Activated CD4-positive, alpha-beta T cell treated with anti-CD3 and anti-CD28 coated beads, Interleukin-2, Interleukin-4, amounts not matched to agents 100 ng/mL and 50 ng/mL, durations not matched to agents 16 hours and 8 hours (primary cell): ENCODE data around the gene RALA.
"Not testable (repeated sequence)": the region's sequence is repeated elsewhere in the genome, so short reads cannot be mapped to it uniquely, and the experiment has no call there.

Experiments
- DNase-seq: peaks from one replicate; pipeline ENCODE4 v3.0.0-alpha.2; 2020; ENCODE audit warnings: low spot score

The RALA gene

DNA sequence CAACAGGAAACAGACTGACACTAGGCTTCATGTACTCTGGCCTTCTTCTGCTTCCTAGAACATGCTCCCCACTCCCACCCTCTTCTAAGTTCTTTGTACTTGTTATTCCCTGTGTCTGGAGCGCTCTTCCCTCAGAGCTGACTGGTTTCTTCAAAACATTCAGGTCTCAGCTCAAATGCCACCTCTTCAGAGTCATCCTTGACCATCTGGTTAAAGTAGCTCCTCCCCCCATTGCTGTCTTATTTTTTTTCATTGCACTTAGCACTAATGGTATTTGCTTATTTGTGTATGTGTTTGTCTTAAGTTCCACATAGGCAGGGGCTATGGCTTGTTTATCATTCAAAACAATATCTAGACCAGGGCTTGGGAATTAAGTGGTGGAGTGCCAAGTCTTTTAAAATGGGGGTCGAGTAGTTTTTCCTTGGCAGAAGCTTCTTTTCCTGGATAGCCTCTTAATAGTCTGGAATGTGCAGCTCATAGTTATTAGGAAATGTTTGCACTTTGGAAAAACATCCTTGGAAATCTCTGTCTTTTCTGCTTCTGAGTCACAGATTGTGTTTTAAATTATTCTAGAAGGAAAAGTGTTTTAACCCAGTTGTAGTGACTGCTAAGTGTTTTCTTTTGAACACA, 60.0 kb downstream of the RALA start:
- no peak for DNase-seq

DNA sequence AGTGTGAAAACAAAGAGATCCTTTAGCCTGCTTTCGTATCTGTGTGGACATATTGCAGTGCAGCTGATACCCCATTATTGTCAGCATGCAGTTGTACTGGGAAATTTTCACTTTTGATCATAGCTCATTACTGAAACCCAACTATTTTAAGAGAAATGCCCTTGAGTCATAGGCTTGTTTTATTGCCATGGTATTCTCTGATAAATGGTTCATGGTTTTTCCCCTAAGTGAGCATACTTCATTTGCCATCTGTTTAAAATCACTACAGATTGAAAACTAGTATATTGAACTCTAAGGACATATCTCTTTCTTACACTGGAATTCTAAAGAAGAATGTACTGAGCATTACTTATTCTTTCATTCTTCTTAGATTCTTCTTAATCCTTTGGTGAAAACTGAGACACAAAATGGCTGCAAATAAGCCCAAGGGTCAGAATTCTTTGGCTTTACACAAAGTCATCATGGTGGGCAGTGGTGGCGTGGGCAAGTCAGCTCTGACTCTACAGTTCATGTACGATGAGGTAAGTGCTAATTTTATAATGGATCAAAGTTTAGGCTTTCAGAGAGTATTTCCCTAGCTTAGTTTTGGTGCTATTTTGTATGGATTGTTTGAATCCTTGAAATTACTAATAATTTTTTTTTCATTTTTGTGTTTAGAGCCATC, 63.0 kb downstream of the RALA start:
- peak; percentile 30 for DNase-seq

DNA sequence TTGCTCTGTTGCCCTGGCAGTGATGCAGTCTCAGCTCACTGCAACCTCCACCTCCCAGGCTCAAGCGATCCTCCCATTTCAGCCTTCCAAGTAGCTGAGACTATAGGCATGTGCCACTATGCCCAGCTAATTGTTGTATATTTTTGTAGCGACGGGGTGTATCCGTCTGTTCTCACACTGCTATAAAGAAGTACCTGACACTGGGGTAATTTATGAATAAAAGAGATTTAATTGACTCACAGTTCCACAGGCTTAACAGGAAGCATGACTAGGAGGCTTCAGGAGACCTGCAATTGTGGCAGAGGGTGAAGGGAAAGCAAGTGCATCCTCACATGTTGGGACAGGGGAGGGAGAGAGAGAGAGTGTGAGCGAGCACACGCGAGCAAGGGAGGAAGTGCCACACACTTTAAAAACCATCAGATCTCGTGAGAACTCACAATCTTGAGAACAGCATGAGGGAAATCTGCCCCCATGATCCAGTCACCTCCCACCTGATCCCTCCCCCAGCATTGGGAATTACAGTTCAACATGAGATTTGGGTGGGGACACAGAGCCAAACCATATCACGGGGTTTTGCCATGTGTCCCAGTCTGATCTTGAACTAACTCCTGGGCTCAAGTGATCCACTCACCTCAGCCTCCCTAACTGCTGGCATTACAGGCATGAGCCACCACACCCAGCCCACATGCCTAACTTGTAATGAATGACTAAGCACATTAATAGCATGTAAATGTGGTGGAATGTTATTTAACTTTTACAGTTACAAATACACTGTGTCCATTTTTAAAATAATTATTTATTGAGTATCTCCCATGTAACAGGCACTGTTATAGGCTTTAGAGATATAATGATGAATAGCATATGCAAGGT, 65.5 kb downstream of the RALA start:
- DNase-seq, result no peak

DNA sequence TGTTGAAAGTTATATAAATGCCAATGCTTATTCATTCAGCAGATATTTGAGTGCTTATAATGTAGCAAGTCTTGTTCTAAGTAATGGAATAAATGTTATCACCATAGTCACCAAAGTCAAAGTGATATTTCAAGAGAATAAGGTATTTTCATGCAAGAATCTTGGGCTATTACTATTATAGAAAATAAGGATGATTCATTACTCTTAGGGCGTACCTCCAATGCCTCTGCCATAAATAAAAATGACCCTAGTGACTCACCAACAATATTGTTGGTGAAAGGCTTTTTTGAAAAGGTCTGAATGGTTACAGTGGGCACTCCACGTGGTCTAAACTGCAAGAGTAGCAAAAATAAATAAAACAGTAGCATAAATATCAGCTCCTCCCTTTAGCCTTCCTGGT, 68.4 kb downstream of the RALA start:
- no peak for DNase-seq

DNA sequence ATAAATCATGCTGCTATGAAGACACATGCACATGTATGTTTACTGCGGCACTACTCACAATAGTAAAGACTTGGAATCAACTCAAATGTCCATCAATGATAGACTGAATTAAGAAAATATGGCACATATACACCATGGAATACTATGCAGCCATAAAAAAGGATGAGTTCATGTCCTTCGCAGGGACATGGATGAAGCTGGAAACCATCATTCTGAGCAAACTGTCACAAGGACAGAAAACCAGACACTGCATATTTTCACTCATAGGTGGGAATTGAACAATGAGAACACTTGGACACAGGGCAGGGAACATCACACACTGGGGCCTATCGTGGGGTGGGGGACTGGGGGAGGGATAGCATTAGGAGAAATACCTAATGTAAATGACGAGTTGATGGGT, 69.7 kb downstream of the RALA start:
- not testable (repeated sequence) for DNase-seq

DNA sequence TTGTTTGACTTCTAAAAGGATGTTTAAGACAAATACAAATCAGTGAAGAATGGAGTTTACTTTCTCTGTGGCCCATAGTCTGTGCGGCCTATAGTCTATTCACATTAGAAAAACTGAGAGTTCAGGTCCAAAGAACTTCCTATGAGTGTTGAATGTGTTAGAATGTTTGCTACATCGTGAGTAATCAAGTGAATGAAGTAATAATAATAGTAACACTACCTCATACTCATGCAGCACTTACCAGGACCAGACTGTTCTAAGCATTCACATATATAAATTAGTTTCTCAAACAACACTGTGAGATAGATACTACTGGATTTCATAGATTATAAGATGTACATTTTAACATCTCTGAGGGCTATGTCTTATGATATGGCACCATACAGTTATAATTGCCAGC, 70.4 kb downstream of the RALA start:
- DNase-seq, result no peak

DNA sequence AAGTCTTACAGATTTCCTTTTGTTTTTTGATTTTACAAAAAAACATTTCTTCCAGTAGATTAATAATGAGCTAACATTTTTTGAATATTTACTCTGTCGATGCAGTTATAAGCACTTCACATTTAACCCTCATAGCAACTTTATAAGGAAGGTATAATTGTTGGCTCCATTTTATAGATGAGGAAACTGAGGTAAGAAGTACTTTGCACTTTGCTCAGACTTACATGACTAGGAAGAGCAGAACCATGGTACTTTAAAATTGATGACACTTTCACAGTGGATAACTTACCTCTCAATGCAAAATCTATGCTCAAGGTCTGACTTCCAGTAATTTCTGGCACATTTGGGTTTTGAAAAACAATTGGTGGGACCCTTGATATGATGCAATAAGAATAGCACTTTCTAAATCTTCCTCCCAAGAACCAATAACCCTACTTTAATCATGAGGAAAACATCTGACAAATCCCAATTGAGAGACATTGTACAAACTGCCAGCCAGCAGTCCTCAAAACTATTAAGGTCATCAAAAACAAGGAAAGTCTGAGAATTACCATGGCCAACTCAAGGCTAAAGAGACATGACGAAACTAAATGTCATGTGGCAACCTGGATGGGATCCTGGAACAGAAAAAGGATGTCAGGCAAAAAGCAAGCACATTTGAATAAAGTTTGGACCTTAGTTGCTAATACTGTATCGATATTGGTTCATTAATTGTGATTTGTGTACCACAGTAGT, 72.6 kb downstream of the RALA start:
- no peak for DNase-seq

DNA sequence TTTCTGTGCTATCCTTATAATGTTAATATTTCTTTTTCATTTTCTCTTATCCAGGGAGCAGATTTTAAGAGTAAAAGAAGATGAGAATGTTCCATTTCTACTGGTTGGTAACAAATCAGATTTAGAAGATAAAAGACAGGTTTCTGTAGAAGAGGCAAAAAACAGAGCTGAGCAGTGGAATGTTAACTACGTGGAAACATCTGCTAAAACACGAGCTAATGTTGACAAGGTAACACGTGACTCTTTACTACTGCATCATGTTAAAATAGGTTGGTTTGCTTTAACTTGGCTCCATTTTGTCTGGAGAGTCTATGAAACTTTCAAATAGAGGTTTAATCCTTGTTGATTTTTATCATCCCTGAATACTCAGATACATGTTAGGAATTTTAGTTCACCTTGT, 73.3 kb downstream of the RALA start:
- no peak for DNase-seq

DNA sequence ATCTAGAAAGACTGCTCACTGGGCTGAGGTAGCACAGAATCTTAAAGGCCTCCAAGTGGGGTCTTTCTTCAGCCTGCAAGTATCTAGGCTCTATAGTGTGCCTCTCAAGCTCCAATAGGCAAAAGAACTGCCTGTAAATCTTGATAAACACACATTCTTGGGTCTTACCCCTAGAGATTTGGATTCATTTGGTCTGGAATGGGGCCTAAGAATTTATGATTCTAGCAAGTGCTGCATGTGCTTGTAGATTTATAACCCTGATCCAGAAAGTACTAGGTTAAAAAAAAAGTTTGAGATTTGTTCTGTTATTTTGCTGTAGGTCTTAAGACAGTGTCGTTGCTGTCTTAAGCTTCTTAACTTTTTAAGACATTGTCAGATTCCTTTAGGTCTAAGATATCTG, 74.1 kb downstream of the RALA start:
- DNase-seq, result no peak

DNA sequence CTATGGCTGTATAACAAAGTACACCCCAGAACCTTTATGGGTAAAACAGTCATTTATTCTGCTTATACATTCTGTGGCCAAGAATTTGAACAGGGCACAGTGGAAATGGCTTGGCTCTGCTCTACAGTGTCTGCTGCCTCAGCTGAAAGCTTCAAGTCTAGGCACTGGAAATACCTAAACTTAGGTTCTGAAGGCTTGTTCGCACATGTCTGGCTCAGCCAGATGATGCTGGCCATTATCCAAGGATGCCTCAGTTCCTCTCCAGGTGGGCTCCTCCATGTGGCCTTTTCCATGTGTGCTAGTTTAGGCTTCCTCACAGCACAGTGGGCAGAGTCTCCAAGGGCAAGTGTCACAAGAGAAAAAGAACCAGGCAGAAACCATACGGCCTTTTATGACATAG, 76.8 kb downstream of the RALA start:
- DNase-seq, result no peak

DNA sequence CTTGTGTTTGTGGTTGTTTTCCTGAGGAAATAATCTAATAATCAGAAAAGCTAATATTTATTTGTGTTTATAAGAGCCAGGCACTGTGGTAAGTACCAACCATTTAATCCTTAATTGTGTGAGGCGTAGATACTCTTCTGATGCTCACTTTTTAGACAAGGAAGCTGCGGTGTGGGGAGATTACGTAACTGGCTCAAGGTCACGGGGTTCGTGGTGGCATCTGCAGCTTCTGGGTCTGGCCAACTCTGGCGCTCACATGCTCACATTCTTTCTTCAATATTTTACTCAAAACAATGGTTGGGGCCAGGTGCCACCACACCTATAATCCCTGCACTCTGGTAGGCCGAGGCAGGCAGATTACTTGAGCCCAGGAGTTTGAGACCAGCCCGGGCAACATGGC, 77.6 kb downstream of the RALA start:
- no peak for DNase-seq

DNA sequence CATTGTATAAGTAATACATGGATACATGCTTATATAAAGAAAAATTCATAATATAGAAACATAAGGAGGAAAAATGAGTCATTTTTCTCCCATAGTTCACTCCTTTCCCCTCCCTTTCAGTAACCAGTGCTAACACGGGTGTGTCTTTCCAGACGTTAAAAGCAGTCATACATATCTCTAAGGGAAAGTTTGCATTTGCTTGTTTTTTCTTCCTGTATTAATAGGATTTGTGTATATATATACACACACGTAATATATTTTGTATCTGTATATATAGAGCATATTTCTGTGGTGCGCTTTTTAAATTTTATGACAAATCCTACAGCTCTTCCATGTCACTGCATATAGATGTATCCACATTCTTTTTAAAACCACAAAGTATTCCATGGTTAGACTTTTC, 78.8 kb downstream of the RALA start:
- DNase-seq, result no peak

DNA sequence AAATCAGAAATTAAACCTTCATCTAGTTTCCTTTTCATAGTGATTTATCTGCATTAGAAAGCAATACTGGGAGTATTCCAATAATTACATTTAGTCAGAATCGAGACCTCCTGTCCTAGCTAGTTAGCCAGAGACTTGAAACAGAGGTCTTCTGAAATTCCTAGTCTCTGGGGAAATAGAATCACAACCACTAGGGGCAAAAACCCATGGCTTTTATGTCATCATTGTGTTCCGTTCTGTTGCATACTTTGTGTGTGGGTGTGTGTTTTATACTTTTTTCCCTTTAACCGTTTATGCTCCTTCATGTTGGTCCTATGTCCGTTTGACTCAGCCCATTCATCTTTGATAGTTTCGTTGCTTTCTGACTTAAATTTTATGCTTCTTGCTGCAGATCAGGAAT, 79.8 kb downstream of the RALA start:
- DNase-seq, result no peak

DNA sequence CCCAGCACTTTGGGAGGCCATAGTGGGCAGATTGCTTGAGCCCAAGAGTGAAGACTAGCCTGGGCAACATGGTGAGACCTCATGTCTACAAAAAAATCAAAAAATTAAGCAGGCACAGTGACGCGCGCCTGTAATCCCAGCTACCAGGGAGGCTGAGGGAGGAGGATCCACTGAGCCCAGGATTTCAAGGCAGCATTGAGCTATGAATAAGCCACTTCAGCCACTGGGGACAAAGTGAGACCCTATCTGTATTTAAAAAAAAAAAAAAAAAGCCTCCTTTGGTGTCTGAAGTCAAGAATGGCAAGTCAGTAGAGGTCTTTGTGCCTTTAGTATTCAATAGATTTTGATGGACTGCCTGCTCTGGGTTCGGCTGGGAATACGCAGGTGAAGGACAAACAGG, 85.7 kb downstream of the RALA start:
- no peak for DNase-seq

DNA sequence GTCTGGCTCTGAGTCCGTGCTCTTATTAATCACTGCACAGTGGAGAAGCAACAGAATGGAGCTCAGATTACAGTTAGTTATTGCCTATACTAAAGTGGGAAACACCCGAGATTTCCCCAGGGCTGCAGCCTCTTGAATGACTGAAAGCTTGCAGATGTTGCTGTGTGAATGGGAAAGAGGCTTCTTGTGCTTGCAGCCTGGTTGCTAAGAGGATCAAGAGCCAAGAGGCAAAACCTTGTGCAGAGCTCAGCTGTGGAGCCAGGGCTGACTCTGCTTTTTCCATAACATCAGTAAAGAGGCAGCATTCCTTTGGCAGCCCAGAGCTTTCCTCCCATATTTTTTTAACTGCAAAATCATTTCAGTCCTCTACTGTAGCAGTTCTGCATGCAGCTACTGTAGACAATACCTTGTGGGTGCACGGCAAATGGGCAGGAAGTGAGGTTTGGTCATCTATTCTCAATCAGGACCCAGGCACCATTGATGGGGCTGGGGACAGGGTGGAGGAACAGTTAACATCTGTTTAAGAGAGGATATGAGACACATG, 86.5 kb downstream of the RALA start:
- no peak for DNase-seq

DNA sequence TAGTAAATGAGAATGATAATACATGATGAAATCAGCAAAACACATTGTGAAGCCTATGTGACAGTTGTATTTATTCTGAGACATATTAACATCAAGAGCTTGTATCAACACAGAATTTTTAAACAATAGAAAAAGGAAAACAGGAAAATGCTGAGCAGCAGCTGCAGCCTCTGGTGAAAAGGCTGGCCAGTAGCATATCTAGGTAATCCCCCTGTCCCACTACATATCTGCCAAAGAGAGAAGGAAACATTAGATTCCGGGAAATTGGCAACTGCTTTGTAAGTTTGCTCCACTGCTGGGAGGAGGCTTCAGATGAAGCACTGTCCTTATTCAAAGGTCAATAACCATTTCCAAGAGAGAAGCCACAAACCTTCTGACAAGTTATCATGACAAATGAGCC, 89.4 kb downstream of the RALA start:
- DNase-seq, result no peak

DNA sequence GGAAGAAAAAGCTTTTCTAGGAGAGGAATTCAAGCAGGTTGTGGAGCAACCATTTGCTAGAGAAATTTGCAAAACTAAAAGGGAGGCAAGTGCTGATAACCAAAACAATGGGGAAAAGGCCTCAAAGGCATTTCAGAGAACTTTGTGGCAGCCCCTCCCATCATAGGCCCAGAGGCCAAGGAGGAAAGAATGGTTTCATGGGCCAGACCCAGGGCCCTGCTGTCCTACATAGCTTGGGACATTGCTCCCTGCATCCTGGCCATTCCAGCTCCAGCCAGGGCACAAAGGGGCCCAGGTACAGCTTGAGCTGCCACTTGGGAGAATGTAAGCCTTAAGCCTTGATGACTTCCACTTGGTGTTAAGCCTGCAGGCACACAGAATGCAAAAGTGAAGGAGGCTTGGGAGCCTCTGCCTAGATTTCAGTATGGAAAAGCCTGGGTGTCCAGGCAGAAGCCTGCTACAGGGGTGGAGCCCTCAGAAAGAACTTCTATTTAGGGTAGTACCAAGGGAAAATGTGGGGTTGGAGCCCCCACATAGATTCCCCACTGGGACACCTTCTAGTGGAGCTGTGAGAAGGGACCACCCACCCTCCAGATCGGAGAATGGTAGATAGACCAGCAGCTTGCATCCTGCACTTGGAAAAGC, 91.2 kb downstream of the RALA start:
- no peak for DNase-seq

DNA sequence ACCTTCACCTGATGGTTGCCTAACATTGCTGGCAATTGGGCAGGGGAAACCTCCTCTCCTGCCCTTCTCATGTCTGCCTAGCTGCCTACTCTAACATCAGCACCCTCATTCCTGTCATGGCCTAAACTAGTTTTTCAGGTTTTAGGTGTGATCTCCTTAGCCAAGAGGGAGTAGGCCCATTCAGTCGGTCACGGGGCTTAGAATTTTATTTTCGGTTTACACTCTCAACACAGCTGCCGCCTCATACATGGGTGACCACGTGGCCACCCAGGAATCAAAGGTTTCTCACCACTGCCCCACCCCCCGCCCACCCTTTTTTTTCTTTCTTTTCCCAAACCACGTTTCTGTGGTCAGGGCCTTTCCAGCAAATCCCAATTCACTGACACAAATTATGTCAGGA, 97.2 kb downstream of the RALA start:
- no peak for DNase-seq

DNA sequence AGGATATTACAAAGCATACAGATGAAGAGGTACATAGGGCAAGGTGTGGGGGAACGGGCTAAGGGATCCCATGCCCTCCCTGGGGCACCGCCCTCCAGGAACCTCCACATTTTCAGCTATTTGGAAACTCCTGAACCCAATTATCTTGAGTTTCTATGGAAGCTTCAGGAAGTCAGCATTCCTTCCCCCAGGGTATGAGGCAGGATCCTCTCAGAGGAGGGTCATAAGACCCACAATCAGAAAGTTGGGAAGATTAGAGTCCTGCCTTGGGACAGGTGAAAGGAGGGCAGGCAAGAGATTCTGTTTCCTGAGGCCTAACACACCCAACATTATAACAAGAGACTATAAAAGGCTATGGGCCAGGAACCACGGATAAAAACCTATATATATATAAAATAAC, 98.0 kb downstream of the RALA start:
- no peak for DNase-seq

DNA sequence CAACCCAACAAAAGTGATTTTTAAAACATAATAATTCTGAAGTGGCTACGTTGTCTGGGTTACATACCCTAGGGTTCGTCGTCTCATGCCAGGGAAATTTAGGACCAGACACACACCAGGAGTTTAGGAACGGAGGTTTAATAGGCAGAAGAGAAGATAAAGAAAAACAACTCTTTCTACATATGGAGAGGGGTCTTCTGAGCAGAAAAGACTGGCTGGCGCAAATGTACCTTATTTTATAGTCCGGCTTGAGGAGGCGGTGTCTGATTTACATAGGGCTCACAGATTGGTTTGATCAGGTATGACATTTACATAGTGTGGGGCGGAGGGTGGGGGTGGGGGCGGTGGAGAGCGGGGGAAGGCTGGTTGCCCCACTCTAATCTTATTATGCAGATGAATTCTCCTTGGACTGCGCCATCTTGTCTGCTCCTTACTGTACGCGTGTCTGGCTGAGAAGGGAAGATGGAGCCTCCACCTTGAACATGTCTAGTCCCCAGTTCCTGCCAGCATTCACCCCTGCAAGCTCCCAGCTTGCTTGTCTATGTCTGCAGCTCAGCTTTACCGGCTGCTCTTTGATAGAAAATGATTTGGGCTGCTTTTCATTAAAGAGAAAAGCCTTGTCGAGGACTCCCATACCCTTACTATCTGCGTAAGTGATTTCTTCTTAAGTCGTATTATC, 98.7 kb downstream of the RALA start:
- no peak for DNase-seq
